H1 (cell line): ENCODE measurements around the gene DOCK1. TPM values are rescaled to one million over a fixed set of nuclear protein-coding genes. Genes with fewer than 3 reads are reported as not detected.

Experiments
- CBX8 ChIP-seq: fragments of 300-800, 300-1000 bp; sonication (generic); IDR thresholded peaks from 2 replicates; pipeline ENCODE4 v1.7.1; 2016; ENCODE audit warnings: low read depth, low read length, borderline replicate concordance
- EP300 ChIP-seq, 2 experiments: IDR thresholded peaks; 1 replicate in 1 of 2; 2 replicates in 1 of 2; pipeline ENCODE4 v1.6.1; 2011 to 2012; ENCODE audit warnings: low read depth in 2 of 2, low read length in 2 of 2, mild to moderate bottlenecking in 2 of 2, borderline replicate concordance in 1 of 2, inconsistent platforms in 1 of 2, moderate library complexity in 1 of 2
- FOSL1 ChIP-seq: IDR thresholded peaks from 2 replicates; pipeline ENCODE4 v1.6.1; 2011; ENCODE audit warnings: mild to moderate bottlenecking, low read depth, low read length, moderate library complexity; ENCODE audit not compliant: insufficient read depth
- MAFK ChIP-seq: IDR thresholded peaks from 2 replicates; pipeline ENCODE4 v1.6.1; 2012; ENCODE audit warnings: low read depth, mild to moderate bottlenecking, improper control_type of control experiment, low read length
- SIRT6 ChIP-seq: IDR thresholded peaks from one replicate; pipeline ENCODE4 v1.7.1; 2012; ENCODE audit warnings: low read length, inconsistent platforms
- TAF7 ChIP-seq: optimal IDR thresholded peaks from 2 replicates; pipeline ENCODE3; 2011; ENCODE audit warnings: low read depth, mild to moderate bottlenecking, inconsistent platforms, low read length, moderate library complexity, borderline replicate concordance
- polyA plus RNA-seq, 7 experiments: library from polyadenylated mRNA; depleted of rRNA in 3 of 7; stranded (reverse) in 5 of 7; unstranded in 2 of 7; fragments of >200 nt in 5 of 7; fragments of 200-250 nt in 2 of 7; gene quantifications; 1 replicate in 5 of 7; 2 replicates in 1 of 7; 4 replicates in 1 of 7; pipeline versions ENCODE4 v1.2.1 to v1.2.3, GENCODE V29; 2011 to 2013; ENCODE audit warnings: missing spikeins in 2 of 7, mixed read lengths in 2 of 7
- total RNA-seq: library from RNA; stranded (reverse); fragmentation: NEBNext Ultra II Directional; extraction: Animal tissue kit (Norgen Biotek cat#: 25700); gene quantifications from 2 replicates; pipeline ENCODE4 v1.2.1, GENCODE V29; 2021
- TF ChIP-seq, protein P1 (sequence below): fragments of 300-600 bp; sonication (generic); IDR thresholded peaks from 2 replicates; pipeline ENCODE4 v1.7.1; 2012; ENCODE audit warnings: low read length, moderate library complexity, mild to moderate bottlenecking, inconsistent platforms; ENCODE audit not compliant: insufficient replicate concordance

The DOCK1 gene
- total and polyA plus RNA-seq, 2 of the 8 experiments (the other 6 are each of a cell fraction or from before 2014, with no cell fraction given), result 11.6 to 53.0 TPM

DNA sequence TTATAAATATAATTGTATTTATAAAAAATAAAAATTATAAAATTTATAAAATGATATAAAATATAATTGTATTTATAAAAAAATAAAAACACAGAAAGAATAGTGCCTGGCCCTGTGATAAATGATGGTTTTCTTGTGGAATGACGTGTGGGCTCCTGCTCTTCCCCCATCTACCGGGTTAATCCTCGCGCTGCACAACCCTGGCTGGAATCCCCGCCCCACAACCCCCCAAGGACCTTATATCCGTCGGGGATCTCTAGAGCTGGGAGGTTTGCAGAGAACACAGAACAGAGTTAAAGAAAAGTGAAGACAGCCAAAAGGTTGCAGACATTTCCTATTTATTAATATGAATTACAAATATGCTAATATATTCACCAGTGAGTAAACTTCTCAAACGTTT, 548.5 kb downstream of the DOCK1 start (continued):
- TF ChIP-seq, protein P1, sequence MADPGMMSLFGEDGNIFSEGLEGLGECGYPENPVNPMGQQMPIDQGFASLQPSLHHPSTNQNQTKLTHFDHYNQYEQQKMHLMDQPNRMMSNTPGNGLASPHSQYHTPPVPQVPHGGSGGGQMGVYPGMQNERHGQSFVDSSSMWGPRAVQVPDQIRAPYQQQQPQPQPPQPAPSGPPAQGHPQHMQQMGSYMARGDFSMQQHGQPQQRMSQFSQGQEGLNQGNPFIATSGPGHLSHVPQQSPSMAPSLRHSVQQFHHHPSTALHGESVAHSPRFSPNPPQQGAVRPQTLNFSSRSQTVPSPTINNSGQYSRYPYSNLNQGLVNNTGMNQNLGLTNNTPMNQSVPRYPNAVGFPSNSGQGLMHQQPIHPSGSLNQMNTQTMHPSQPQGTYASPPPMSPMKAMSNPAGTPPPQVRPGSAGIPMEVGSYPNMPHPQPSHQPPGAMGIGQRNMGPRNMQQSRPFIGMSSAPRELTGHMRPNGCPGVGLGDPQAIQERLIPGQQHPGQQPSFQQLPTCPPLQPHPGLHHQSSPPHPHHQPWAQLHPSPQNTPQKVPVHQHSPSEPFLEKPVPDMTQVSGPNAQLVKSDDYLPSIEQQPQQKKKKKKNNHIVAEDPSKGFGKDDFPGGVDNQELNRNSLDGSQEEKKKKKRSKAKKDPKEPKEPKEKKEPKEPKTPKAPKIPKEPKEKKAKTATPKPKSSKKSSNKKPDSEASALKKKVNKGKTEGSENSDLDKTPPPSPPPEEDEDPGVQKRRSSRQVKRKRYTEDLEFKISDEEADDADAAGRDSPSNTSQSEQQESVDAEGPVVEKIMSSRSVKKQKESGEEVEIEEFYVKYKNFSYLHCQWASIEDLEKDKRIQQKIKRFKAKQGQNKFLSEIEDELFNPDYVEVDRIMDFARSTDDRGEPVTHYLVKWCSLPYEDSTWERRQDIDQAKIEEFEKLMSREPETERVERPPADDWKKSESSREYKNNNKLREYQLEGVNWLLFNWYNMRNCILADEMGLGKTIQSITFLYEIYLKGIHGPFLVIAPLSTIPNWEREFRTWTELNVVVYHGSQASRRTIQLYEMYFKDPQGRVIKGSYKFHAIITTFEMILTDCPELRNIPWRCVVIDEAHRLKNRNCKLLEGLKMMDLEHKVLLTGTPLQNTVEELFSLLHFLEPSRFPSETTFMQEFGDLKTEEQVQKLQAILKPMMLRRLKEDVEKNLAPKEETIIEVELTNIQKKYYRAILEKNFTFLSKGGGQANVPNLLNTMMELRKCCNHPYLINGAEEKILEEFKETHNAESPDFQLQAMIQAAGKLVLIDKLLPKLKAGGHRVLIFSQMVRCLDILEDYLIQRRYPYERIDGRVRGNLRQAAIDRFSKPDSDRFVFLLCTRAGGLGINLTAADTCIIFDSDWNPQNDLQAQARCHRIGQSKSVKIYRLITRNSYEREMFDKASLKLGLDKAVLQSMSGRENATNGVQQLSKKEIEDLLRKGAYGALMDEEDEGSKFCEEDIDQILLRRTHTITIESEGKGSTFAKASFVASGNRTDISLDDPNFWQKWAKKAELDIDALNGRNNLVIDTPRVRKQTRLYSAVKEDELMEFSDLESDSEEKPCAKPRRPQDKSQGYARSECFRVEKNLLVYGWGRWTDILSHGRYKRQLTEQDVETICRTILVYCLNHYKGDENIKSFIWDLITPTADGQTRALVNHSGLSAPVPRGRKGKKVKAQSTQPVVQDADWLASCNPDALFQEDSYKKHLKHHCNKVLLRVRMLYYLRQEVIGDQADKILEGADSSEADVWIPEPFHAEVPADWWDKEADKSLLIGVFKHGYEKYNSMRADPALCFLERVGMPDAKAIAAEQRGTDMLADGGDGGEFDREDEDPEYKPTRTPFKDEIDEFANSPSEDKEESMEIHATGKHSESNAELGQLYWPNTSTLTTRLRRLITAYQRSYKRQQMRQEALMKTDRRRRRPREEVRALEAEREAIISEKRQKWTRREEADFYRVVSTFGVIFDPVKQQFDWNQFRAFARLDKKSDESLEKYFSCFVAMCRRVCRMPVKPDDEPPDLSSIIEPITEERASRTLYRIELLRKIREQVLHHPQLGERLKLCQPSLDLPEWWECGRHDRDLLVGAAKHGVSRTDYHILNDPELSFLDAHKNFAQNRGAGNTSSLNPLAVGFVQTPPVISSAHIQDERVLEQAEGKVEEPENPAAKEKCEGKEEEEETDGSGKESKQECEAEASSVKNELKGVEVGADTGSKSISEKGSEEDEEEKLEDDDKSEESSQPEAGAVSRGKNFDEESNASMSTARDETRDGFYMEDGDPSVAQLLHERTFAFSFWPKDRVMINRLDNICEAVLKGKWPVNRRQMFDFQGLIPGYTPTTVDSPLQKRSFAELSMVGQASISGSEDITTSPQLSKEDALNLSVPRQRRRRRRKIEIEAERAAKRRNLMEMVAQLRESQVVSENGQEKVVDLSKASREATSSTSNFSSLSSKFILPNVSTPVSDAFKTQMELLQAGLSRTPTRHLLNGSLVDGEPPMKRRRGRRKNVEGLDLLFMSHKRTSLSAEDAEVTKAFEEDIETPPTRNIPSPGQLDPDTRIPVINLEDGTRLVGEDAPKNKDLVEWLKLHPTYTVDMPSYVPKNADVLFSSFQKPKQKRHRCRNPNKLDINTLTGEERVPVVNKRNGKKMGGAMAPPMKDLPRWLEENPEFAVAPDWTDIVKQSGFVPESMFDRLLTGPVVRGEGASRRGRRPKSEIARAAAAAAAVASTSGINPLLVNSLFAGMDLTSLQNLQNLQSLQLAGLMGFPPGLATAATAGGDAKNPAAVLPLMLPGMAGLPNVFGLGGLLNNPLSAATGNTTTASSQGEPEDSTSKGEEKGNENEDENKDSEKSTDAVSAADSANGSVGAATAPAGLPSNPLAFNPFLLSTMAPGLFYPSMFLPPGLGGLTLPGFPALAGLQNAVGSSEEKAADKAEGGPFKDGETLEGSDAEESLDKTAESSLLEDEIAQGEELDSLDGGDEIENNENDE, result no peak
- no peak for TF ChIP-seq MAFK
- TF ChIP-seq EP300 (IDR thresholded peaks at IDR 0.05; ENCODE audit: borderline replicate concordance in 1 of 2, low read depth in 2 of 2, low read length in 2 of 2), result no peak
- no peak for TF ChIP-seq FOSL1
- TF ChIP-seq TAF7, result no peak
- no peak for TF ChIP-seq CBX8
- TF ChIP-seq SIRT6, result no peak
